IPS-18a (cell line): ENCODE measurements around the gene NREP.

Experiments
- H3K27ac ChIP-seq: one replicate; pipeline ENCODE4 v1.5.1; 2013; ENCODE audit warnings: low read length
- H3K27me3 ChIP-seq: one replicate; pipeline ENCODE4 v1.6.1; 2013; ENCODE audit warnings: mild to moderate bottlenecking, low read length; ENCODE audit not compliant: control insufficient read depth, insufficient read depth
- H3K36me3 ChIP-seq: one replicate; pipeline ENCODE4 v1.6.1; 2013; ENCODE audit warnings: low read depth, low read length; ENCODE audit not compliant: control insufficient read depth
- H3K4me1 ChIP-seq: one replicate; pipeline ENCODE4 v1.6.1; 2013; ENCODE audit warnings: low read depth, low read length; ENCODE audit not compliant: control insufficient read depth
- H3K4me3 ChIP-seq: one replicate; pipeline ENCODE4 v1.5.1; 2013; ENCODE audit warnings: low read length
- H3K9ac ChIP-seq: one replicate; pipeline ENCODE4 v1.6.1; 2013; ENCODE audit warnings: mild to moderate bottlenecking, low read length, moderate library complexity
- H3K9me3 ChIP-seq: one replicate; pipeline ENCODE4 v1.6.1; 2013; ENCODE audit warnings: low read depth, low read length; ENCODE audit not compliant: control insufficient read depth

Gene NREP

DNA sequence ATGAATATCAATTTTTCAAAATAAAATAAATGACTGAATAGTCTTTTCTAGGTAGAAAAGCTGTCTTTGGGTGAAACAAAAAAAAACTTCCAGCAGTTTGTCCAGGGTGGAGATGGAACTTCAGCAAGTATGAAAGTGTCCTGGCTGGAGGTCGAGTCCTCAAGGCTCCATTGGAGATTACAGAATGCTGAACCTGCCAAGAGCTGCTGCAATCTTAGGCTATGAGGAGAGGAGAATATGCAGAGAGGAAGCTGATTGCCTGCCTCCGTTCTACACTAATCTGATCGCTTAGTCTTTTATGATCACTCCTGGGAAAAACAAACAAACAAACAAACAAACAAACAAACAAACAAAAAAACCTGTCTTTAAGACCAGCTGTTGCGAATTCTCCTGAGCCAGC lies 50.6 kb downstream of the NREP start:
- H3K4me3 ChIP-seq = no peak overlapping the region
- no peaks in the 10 kb centered on the region for H3K36me3 ChIP-seq
- no peak overlapping the region for H3K9ac ChIP-seq
- no peak overlapping the region for H3K27ac ChIP-seq
- H3K4me1 ChIP-seq = no peaks in the 10 kb centered on the region
- no peaks in the 10 kb centered on the region for H3K27me3 ChIP-seq
- no peaks in the 10 kb centered on the region for H3K9me3 ChIP-seq

DNA sequence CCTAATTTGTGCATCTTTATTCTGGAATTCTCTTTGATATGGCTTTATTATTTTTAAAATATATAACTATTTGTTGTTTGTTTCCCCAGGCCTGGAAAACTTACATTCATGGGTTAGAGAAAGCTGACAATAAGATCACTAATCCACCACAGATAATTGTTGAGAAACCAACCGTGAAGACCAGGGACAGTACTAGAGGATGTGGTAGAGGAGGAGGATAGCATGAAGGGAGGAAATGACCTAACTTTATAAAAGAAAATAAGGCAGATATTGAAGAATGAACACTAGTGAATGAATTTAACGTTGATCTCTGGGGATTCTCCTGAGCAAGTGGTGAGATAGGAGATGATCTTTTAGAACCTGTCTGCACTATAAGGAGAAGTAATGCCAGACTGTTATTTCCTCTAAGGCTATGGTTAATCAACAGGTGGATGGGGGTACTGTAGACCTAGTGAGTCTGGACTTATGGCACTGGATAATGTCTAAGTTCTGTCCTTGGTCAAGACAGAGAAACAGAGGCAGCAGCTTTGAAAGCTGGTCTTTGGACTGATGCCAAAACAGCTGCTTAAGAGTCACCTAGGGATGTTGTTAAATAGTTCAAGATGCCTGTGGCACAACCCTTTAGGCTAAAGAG lies 52.4 kb downstream of the NREP start:
- Histone ChIP-seq H3K4me3 (no peak overlapping the region), H3K27me3 (no peaks in the 10 kb centered on the region), H3K4me1 (no peaks in the 10 kb centered on the region), H3K9ac (no peak overlapping the region), H3K9me3 (no peaks in the 10 kb centered on the region), H3K36me3 (no peaks in the 10 kb centered on the region), H3K27ac (no peak overlapping the region)

DNA sequence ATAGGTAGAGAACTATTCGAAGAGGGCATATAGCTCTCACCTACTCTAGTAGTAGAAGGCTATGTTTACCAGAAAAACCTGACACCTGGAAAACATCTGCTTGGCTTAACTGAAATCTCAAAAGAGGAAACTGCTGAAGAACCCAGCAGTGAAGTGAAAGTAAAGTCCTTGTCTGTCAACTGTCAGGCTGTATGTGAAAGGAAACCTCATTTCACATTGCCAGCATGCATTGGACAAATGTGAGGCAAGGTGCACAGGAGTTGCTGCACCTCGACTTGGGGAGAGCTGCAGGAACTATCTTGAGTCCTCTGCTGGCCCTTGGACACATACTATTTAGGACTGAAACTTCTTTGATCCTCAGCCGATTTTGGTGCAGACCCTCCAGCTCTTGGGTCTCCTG lies 53.3 kb downstream of the NREP start:
- Histone ChIP-seq H3K27me3 (no peaks in the 10 kb centered on the region), H3K9me3 (no peaks in the 10 kb centered on the region), H3K4me1 (no peaks in the 10 kb centered on the region), H3K27ac (no peak overlapping the region), H3K4me3 (no peak overlapping the region), H3K9ac (no peak overlapping the region), H3K36me3 (no peaks in the 10 kb centered on the region)

DNA sequence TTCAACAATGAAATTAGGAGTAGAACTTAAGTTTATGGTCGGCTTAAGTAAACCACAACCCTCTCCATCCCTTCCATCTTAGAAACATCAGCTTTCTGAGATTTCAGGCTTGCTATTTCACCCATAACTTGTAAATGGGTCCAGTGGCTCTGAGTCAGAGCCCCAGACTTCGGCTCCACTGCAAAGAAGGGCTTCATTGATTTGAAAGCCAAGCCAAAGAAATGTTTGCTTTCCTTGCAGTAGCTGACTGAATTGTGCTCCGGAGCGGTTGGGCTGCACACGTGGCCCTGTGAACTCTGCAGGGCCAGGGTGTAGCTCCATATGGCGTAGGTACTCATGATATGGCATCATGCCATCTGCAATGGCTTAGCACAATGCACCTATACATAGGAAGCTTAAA lies 57.0 kb downstream of the NREP start:
- Histone ChIP-seq H3K27me3 (no peaks in the 10 kb centered on the region), H3K9ac (no peak overlapping the region), H3K4me1 (peaks cover 4% of the 10 kb centered on the region), H3K36me3 (no peaks in the 10 kb centered on the region), H3K9me3 (no peaks in the 10 kb centered on the region), H3K27ac (no peak overlapping the region), H3K4me3 (no peak overlapping the region)

DNA sequence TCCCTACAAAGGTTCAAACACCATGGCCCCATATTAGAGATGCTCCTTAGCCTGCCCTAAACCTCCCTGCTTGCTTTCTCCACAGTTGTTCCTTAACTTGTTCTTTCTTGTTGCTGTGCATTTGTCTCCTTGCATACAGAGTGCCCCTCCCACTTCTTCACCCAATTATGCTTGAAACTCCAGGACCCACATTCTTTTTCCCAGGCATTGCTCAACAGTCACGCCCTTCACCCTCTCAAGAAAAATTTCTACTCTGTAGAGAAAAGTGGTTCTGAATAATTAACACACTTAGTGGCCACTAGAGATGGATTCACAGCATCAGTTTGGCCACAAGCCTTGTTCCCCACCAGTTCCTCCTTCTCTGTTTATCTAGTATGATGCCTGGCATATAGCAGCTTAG lies 57.7 kb downstream of the NREP start:
- Histone ChIP-seq H3K9ac (no peak overlapping the region), H3K9me3 (no peaks in the 10 kb centered on the region), H3K4me3 (no peak overlapping the region), H3K36me3 (no peaks in the 10 kb centered on the region), H3K27ac (no peak overlapping the region), H3K4me1 (peaks cover 4% of the 10 kb centered on the region), H3K27me3 (no peaks in the 10 kb centered on the region)

DNA sequence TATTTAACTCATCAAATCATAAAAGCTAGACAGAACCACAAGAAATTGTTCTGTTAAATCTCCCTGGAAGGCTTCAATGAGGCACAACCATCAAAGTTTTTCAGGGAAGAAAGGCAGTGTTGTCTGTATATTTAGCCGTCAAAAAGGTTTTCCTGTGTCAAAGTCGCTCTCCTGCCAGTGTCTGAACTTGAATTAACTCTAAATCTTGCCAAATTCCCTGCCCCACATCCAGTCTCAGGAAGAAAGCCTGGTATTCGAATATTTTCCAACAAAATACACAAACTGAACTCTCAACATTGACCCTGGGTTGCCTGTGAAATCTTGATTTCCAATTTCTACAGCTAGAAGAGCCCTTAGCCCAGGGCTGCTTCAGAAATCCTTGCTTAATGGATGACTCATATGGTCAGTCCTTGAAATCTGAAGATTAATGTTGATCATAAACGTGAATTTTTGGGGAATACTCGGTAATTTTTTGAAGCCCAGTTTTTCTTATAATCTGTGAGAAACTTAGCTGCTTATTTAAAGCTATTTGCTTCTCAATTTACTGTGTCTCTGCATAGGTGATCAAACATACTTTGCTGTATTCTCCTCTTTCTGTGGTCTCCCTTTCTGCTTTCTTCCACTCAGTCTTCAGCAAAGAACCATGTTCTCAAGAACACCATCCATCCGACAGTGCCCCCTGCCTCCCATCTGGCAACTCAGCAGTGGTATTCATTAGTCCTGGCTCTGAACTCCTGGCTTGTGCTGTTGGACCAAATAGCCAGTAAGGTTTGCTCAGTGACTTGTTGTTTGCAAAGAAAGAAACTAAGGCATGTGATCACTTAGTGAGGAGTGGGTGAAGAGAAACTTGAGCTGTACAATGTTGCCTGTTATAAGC lies 58.9 kb downstream of the NREP start:
- Histone ChIP-seq H3K36me3 (no peaks in the 10 kb centered on the region), H3K9ac (no peak overlapping the region), H3K27ac (no peak overlapping the region), H3K9me3 (no peaks in the 10 kb centered on the region), H3K4me3 (no peak overlapping the region), H3K27me3 (no peaks in the 10 kb centered on the region), H3K4me1 (peaks cover 4% of the 10 kb centered on the region)

DNA sequence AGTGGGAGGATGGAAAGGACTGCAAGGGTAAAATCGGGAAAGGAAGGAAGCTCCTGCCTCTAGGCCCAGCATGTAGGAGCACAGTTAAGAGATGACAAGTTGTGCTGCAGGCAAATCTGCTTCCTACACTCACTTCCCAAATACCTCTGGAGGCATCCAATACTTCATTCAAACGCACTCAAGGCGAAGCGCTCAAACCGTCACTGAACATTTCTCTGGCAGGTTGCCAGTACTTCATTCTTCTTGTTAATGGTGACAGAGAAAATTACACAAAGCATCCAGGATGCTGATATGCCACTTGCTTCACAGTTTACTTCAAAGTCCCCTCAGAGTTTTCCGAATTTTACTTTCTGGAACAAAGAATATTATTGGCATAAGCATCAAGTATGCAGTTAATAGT lies 59.8 kb downstream of the NREP start:
- Histone ChIP-seq H3K4me1 (peaks cover 4% of the 10 kb centered on the region), H3K4me3 (no peak overlapping the region), H3K27ac (no peak overlapping the region)

DNA sequence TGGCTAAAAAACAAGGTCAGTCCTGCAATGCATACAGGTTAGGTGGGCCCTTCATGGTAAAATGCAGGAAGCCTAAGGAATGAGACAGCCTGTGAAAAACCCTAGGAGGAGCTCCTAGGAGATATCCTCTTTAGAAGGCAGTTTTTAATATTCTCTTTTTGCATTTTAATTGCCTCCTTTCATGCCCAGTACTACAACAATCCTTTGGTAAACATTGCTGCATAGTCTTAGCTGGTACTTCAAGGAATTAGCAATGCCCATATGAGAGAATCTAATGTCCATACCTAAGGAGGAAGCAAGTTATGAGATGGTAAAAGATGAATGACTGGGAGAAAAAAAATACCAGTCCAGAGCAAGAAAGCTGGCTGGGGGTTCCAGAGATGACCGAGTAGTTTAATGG lies 61.0 kb downstream of the NREP start:
- Histone ChIP-seq H3K27me3 (no peaks in the 10 kb centered on the region), H3K9me3 (no peaks in the 10 kb centered on the region)

More for the DNA sequence above, 59.8 kb downstream of the NREP start:
- Histone ChIP-seq H3K9me3 (no peaks in the 10 kb centered on the region), H3K9ac (no peak overlapping the region), H3K36me3 (no peaks in the 10 kb centered on the region), H3K27me3 (no peaks in the 10 kb centered on the region)

DNA sequence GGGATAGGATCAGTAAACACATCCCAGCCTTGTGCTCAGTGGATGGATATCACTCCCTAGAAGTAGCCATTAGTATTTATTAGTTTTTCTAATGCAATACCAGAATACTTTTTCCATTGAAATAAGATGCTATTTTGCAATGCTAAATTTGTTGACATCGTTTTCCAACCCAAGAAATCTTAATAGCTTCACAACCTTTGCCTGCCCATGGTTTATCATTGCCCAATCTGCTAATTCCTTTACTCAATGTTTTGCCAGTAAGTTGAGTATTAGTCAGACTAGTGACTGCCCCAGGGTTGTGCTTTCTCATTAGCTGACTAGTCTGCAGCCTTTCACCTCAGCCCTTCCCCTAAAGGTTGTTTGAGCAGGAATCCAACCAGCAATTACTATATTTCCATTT lies 62.9 kb downstream of the NREP start:
- Histone ChIP-seq H3K4me3 (no peak overlapping the region), H3K9me3 (no peaks in the 10 kb centered on the region), H3K27ac (no peak overlapping the region), H3K27me3 (no peaks in the 10 kb centered on the region), H3K4me1 (peaks cover 4% of the 10 kb centered on the region), H3K36me3 (no peaks in the 10 kb centered on the region), H3K9ac (no peak overlapping the region)

More for the DNA sequence above, 61.0 kb downstream of the NREP start:
- Histone ChIP-seq H3K4me1 (peaks cover 4% of the 10 kb centered on the region), H3K4me3 (no peak overlapping the region), H3K9ac (no peak overlapping the region), H3K27ac (no peak overlapping the region), H3K36me3 (no peaks in the 10 kb centered on the region)

DNA sequence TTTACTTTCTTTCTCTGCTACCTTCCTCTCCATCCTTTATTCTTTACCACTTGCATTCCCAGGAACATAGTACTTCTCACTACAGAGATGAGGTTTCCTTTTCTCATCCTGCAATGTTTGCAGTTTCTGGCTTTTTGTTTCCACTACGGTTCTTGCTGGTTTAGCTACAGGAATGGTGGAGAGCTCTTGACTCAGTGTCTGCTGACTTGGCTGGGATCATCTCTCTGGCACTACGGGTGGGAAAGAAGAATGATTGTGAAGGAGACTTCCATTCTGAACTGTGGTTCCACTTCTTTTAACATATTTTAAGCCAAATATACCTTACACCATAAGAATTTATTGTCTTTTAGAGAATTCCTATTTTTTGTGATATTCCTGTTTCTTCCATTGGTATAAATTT lies 65.1 kb downstream of the NREP start:
- Histone ChIP-seq H3K9ac (no peak overlapping the region), H3K27ac (no peak overlapping the region), H3K36me3 (no peaks in the 10 kb centered on the region), H3K27me3 (no peaks in the 10 kb centered on the region), H3K4me1 (peaks cover 4% of the 10 kb centered on the region), H3K9me3 (no peaks in the 10 kb centered on the region), H3K4me3 (no peak overlapping the region)

DNA sequence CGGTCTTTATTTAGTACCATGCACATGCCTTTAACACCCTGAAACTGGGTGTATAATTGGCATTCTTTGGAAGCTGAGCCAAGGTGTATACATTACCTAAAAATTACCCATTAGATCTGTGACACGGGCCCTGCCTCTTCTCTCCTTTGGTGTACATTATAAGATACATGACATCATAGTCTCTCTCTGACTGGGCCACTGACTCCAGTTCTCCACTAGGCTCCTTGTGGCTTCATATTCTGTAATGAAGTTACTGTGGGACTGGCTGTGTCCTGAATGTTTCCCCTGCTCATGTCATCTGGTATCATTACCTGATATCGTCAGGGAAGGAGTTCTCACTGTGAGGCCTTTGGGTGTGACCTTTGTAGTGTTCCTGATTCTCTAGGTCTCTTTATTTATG lies 65.5 kb downstream of the NREP start:
- Histone ChIP-seq H3K4me3 (no peak overlapping the region), H3K36me3 (no peaks in the 10 kb centered on the region), H3K27ac (no peak overlapping the region), H3K4me1 (peaks cover 4% of the 10 kb centered on the region), H3K9me3 (no peaks in the 10 kb centered on the region), H3K9ac (no peak overlapping the region), H3K27me3 (no peaks in the 10 kb centered on the region)
